Stimulated activated CD4-positive, alpha-beta T cell treated with anti-CD3 and anti-CD28 coated beads, Interleukin-4, amount 100 ng/mL, for 1 hour (primary cell): Measurements from ENCODE around the gene MGA.

ENCODE experiments used
- DNase-seq: peaks from one replicate; pipeline ENCODE4 v3.0.0-alpha.2; 2020

The MGA gene

GRCh38 chr15:41789236-41789635 lies 129.0 kb downstream of the MGA start:
- DNase-seq = no peak

DNA sequence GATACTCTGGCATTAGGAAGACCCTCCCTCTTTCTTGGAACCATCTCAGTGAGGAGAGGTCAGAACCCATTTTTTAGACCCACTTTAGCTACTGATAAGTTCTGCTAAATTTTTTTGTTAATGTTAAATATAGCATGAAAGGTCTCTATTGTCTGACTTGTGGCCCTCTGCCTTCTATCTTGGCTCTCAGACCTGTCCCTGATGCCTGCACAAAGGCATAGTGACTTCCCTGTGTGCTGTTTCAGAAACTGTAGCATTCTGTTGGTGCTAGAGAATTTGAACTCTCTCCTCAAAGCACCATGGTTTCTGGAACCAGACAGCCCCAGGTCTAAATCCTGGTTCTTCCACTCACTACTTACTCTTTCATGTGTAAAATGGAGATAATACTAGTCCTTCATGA lies 129.5 kb downstream of the MGA start:
- no peak for DNase-seq

- no peak for DNase-seq
Observed at GRCh38 chr15:41790169-41790568, 130.0 kb downstream of the MGA start.

DNA sequence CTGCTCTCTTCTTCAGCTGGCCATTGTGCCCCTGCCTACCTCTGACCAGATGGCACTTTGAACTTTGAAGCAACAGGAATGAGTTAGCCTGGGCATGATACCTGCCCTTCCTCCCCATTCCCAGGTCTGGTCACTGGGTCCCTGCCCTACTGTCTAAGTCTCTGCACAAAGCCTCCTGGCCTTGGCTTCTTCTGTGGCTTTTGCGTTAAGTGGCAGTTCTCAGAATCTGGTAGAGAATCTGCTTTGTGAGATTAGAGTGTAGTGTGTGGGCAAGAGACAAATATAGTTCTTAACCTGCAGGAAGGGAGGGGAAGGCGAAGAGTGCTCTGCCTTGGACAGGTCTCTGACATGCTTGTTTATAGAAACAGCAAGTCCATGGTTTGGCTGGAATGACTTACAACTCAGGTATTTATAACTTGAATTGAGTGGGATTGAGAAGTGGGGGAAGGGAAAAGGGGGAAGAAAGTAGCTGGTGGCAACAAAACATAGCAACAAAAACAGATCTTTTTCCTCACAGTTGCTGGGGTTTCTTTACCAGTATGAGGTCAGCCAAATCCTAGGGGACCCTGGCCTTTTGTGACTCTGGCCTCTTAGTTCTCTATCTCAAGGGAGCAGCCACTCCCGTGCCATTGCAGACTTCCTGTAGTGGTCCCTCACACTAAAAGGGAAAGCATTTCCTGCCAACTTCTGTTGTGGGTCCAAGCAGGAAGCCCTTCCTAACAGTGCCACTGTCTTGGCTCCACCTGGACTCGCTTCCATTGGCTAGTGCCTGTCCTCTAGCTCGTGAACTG lies 130.7 kb downstream of the MGA start:
- DNase-seq = no peak

DNA sequence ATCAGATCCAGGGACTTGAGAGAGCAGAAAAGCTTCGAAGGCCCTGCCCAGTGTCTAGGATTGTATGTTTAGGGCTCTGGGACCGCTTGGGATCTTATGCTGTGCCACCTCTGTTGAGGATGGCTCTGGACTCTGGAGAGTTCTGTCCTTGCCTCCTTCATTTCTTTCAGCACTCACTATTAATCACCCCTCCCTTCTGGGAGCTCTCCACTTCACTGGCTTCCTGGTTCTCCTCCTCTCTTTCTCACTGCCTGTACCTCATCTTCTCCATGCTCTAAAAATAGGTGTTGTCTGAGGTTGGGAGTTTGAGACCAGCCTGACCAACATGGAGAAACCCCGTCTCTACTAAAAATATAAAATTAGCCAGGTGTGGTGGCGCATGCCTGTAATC lies 131.3 kb downstream of the MGA start:
- DNase-seq = no peak

GRCh38 chr15:41792000-41792637 lies 131.9 kb downstream of the MGA start:
- no peak for DNase-seq

DNA sequence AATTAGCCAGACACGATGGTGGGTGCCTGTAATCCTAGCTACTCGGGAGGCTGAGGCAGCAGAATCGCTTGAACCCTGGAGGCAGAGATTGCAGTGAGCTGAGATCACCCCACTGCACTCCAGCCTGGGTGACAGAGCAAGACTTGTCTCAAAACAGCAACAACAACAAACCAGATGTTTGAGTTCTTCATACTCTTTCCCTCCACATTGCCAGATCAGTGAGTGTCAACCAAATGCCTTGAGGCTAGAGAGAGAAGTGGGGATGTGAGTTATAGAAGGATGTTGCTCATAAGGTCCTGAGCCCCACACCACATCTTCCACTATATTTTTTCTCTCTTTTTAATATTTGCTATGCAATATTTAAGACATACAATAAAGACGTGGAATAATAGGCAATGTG lies 133.9 kb downstream of the MGA start:
- DNase-seq = no peak

DNA sequence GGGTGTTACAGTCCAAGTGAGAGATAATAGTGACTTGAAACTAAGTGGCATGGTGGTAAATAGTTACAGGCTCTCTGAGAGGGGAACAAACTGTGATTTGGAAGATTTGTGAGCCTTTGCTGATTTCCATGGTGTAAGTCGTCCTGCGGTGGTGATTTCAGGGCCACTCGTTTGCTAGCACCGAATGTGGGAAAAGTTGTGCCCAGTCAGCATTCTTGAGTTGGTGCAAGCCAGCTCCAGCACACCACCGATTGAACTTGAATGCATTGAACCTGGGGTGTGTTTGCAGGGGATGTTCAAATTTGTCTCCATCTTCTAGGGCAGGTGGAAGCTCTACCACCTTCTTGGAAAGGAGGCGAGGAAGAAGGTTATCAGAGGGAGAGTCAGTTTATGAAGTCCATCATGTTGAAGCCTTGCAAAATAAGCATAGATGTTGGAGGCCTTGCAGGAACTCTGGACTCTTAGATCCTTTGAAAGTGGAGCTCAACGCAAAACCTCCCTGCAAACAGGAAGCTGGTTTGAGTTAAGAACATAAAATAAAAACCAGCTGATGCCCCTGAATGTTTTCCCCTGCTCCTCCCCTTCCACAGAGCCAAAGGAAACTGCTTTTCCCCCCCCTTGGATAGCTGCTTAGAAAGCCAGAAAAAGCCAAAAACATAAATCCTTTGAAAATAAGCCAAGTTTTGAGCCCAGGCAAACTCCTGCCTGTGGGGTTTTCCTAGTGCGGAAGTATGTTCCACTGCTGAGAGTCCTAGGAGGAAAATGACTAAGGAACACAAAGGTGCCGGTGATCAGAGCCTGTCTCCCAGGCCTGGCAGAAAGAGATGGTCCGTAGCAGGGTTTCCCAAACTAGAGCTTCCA lies 136.0 kb downstream of the MGA start:
- no peak for DNase-seq

GRCh38 chr15:41797201-41797944 lies 137.2 kb downstream of the MGA start:
- no peak for DNase-seq

GRCh38 chr15:41798607-41799487 lies 138.6 kb downstream of the MGA start:
- no peak for DNase-seq

DNA sequence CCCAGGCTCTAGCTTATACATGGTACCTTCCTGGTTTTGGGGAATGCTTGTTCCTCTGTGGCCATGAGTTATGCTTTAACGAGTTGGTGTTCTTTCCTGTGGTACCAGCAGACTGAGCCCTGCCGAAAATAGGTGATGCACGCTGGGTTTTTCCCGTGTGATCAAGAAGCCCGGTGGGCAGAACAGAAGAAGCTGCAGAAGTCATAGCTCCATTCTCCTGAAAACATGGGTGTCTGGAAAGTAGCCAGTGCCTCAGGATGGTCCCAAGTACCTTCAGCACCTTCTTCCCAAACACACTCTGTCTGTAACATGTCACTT lies 139.2 kb downstream of the MGA start:
- DNase-seq = no peak

GRCh38 chr15:41801185-41801584 lies 141.0 kb downstream of the MGA start:
- no peak for DNase-seq

DNA sequence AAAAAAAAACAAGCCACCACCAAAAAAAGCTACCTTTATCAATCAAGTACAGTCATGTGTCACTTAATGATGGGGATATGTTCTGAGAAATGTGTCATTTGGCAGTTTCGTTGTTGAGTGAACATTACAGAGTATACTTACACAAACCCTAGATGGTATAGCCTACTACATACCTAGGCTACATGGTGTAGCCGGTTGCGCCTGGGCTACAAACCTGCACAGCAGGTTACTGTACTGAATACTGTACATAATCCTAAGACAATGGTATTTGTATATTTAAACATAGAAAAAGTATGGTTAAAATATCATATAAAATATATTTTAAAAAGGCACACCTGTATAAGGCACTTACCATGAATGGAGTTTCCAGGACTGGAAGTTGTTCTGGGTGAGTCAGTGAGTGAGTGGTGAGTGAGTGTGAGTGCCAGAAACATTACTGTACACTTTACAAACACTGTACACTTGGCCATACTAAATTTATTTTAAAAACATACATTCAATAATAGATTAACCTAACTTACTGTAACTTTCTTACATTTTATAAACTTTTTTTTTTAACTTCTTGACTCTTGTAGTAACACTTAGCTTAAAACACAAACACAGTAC lies 141.7 kb downstream of the MGA start:
- DNase-seq = no peak

- DNase-seq = no peak
Observed at GRCh38 chr15:41804361-41804760, 144.2 kb downstream of the MGA start.

DNA sequence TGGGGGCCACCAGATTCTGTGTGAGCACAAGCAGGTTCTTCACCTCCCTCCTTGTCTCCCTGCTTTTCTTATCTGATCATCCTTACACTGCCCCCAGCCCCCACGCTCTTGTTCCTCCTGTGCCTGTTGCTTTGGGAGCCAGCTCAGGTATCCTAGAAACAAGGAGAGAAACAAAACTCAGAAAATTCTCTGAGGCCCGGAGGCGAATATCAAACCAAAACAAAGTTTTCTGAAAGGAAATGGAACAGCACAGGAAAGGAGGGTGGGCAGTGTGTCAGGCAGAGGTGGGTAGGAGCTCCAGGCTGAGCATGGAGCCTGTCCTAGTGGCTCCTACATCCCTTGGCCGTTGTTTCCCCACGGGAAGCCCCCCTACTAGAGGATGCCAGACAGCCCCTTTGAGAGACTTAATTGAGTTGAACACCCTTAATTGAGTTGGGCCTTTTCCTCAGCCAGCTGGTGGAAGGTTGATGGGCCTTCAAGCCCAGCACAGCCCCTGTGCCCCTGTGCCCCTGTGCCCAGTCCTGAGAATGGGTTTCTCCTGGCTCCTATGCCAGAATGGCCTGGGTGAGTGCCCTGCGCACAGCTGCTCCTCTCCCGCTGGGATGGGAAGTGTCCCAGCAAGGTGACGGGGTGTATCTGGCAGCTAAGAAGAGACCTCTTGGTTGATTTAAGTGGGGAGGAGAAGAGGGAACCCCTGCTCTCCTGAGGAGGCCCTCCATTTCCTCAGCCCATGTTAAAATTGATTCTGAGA lies 144.9 kb downstream of the MGA start:
- DNase-seq = no peak

DNA sequence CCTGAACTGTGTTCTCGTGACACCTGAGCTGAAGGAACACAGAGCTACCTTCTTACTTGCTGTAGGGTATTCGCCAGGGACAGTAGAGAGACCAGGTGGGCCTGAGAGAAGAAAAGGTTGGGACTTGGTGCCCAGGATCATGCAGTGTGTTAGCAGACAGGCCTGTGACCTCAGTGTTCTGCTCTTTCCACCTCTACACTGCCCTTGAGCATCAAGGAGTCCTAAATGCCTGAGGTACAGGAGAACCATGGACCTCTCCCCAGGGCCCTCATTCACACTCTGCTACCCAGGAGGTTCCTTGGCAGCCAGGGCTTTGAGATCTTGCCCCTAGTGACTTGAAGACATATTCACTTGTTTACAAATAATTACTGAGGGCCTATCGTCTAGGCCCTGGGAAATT lies 145.5 kb downstream of the MGA start:
- no peak for DNase-seq

GRCh38 chr15:41806291-41807181 lies 146.3 kb downstream of the MGA start:
- DNase-seq = no peak

- no peak for DNase-seq
Observed at GRCh38 chr15:41809121-41809520, 148.9 kb downstream of the MGA start.

DNA sequence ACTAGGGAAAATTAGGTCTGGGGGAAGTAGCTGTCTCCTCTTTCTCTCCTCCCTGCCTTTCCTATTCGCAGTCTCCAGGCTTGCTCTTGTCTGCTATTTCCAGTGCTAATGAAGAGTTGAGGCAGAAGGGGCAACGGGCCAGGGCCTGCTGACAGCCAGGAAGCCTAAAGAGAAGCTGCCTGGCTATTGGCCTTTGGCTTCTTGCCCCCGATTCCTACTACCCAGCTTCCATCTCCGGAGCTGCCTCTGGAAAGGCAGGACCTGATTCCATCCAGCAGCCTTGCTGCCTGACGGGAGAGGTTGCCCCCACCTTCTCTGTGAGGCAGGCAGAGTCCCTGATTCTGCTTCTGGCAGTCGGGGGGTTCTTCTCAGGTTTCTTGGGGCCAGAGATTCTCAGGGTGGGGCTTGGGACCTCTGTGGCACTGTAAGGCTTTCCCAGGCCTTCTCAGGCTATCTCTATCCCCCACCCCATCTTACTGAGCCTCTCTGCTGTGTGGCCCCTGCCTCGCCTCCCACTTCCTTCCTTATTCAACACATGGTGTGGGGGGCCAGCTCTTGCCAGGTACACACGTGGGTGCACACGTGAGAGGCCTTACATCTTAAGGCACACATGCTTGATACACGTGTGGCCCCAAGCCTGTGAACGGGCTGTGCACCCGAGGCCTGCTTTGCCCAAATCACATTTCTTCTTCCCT lies 149.5 kb downstream of the MGA start:
- no peak for DNase-seq
